Renal cortical epithelial cell (primary cell): ENCODE data around the gene FOXM1. TPM values are rescaled to one million over a fixed set of nuclear protein-coding genes. Genes with fewer than 3 reads are reported as not detected.
"Not testable (repeated sequence)": the region's sequence is repeated elsewhere in the genome, so short reads cannot be mapped to it uniquely, and the experiment has no call there.

Experiments
- DNase-seq: peaks from one replicate; pipeline ENCODE4 v3.0.0-alpha.2; 2011; ENCODE audit warnings: low read depth
- total RNA-seq: library from RNA; depleted of rRNA; stranded (reverse); fragments of >200 nt; gene quantifications from 2 replicates; pipeline ENCODE4 v1.2.3, GENCODE V29; 2014

Gene FOXM1
- total RNA-seq, 1 donor from 2014 or later, result 0.60 TPM

DNA sequence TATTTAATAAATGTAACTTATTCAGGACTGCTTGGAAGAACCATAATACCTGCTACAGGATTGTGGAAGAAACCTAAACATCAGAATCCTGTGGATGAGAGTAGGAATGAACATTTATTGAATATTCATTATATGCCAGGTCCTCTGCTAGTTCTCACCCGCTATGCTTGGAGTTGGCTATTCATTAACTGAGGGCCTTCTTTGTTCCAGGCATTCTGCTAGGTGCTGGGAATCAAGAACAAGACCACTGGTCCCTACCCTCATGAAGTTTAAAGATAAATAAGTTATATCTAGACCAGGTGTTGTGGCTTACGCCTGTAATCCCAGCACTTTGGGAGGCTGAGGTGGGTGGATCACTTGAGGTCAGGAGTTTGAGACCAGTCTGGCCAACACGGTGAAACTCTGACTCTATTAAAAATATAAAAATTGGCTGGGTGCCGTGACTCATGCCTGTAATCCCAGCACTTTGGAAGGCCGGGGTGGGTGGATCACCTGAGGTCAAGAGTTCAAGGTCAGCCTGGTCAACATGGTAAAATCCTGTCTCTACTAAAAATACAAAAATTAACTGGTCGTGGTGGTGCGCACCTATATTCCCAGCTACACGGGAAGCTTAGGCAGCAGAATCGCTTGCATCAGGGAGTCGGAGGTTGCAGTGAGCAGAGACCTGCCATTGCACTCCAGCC, 9.9 kb upstream of the FOXM1 start:
- DNase-seq, result peak; percentile 78

GRCh38 chr12:2884810-2885209, 7.8 kb upstream of the FOXM1 start:
- peak; percentile 49 for DNase-seq

DNA sequence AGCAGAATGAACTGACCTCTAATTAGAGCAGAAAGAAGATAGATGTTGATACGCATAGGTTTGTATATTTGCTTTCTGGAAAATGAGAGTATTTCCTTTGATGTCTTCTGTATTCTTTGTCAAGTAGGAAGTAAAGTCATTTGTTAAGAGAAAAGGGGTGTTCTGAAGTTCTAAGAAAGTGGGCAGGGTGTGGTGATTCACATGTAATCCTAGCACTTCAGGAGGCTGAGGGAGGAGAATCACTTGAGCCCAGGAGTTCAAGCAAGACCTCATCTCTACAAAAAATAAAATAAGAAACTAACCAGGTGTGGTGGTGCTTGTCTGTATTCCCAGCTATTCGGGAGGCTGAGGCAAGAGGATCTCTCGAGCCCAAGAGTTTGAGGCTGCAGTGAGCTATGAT, 2.9 kb upstream of the FOXM1 start:
- no peak for DNase-seq

DNA sequence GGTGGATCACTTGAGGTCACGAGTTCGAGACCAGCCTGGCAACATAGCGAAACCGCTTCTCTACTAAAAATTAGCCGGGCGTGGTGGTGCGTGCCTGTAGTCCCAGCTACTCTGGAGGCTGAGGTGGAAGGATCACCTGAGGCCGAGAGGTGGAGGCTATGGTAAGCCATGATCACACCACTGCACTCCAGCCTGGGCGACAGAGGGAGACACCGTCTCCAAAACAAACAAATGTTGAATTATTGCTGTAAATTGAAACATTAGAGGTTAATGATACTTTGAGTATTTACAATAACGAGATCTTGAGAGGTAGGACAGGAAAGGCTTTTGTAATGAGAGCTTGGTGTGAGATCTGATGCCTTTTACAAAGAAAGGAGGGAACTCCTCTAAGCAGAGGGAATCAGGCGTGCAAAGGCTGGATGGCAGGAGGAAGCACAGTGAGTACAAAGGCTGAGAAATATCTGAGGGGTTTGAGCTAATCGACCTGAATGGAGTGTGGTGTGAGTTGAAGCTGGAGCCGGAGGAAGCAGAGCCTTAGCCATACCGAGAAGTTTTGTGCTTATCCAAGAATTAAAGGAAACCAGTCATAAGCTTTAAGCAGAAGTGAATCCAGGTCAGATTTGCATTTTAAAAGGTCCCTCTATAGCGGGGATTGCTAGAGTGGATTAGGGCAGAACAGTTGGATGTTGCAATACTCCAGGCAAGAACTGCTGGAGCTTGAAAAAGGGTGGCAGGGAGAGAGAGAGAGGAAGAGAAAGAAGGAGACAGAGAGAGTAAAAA, 1.2 kb upstream of the FOXM1 start:
- DNase-seq, result peak; percentile 88

DNA sequence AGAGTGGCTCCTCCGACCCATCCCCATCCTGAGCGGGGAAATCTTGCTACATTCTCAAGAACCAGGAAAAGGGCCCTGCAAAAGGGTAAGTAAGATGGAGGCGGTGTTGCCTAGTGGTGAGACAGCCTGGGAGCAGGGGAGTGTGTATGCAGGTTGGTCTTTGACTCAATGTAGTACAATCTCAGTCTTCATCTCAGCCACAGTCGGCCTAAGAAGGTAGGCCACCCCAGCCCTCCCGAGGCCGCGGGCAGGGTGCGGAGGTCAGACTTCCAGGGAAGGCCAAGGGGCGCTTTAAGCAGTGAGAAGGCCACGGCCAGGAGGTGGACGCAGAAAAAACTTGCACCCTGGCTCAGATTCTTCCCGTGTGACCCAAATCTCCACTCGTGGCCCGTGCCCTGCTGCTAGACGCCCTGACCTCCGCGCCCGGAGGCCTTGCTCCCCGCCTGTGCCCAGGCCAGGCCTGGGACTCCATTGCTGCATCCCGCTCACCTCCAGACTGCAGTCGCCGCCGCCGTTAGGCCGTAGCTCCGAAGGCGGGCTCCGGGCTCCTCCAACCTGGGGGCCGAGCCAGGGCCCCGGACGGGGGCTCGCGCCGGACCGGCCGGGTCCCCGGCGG, 435 bp downstream of the FOXM1 start:
- DNase-seq, result no peak

DNA sequence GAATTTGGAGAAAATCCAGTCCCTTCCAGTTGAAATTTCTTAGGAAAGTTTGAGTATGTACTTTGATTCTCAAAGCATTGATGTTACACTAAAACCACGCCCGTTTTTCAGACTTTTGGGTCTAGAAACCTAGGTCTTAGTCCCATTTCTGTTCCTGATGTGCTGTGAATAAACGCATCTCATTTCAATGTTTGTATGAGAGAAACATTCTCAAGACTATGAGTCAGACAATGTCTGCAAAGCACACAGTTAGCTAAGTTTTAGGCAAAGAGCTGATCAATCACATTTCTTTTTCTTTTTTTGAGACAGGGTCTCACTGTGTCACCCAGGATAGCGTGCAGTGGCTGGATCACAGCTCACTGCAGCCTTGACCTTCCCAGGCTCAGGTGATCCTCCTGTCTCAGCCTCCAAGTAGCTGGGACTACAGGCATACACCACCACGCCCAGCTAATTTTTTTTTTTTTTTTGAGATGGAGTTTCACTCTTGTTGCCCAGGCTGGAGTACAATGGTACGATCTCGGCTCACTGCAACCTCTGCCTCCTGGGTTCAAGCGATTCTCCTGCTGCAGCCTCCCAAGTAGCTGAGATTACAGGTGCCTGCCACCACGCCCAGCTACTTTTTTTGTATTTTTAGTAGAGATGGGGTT, 7.9 kb downstream of the FOXM1 start:
- DNase-seq, result peak; percentile 40

GRCh38 chr12:2864198-2864597, 12.8 kb downstream of the FOXM1 start:
- no peak for DNase-seq

DNA sequence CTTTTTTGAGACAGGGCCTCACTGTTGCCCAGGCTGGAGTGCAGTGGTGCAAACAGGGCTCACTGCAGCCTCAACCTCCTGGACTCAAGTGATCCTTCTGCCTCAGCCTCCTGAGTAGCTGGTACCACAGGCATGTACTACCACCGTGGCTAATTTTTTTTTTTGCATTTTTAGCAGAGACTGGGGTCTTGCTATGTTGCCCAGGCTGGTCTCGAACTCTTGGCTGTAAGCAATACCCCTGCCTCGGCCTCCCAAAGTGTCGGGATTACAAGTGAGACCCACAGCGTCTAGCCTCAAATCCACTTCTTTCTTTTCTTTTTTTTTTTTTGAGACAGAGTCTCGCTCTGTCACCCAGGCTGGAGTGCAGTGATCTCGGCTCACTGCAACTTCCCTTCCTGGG, 13.6 kb downstream of the FOXM1 start:
- not testable (repeated sequence) for DNase-seq

DNA sequence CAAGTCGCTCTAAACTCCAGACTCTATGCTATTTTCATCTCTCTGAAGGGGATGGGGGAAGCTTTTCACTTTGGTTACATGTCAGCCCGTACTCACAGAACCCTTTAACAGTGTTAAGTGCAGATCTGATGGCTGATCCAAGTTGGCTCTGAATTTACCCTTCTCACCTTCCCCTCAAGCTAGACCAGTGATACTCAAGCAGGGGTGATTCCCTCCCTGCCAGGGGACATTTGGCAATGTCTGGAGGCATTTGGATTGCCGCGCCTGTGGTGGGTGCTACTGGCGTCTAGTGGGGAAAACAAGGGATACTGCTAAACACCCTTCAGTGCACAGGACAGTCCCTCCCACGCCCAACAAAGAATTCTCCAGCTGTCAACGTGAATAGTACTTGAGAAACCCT, 14.1 kb downstream of the FOXM1 start:
- DNase-seq, result no peak

DNA sequence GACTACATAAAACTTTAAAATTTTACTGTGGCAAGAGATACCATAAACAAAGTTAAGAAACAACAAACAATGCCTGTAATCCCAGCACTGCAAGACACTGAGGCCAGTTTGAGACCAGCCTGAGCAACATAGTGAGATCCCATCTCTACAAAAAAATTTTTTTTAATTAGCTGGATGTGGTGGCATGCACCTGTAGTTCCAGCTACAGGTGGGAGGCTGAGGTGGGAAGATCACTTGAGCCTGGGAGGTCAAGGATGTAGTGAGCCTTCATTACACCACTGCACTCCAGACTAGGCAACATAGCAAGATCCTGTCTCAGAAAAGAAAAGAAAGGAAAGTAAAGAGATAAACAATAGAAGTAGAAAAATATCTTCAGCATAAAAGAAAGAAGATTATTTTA, 16.8 kb downstream of the FOXM1 start:
- no peak for DNase-seq

GRCh38 chr12:2858944-2859421, 18.0 kb downstream of the FOXM1 start:
- no peak for DNase-seq

DNA sequence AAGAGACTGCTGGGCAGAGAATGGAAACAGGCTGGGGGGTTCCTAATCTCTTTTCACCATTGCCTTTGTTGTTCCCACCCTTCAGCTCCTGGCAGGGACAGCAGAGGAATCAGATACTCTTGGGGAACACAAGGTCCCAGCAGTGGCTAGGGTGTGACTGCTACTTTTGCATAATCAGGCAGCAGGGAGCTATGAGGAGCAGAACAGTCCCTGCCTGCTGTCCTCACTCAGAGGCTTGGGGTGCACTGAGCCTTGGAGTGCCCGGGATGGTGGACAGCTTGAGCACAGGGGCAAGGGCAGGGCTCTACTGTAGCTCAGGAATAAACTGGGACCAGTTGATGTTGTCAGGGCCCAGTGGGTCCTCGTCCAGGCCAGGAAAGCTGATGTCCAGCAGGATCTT, 18.6 kb downstream of the FOXM1 start:
- DNase-seq, result no peak

- DNase-seq, result no peak
Measured at GRCh38 chr12:2857576-2857975, 19.4 kb downstream of the FOXM1 start.

- DNase-seq, result no peak
Measured at GRCh38 chr12:2857021-2857431, 19.9 kb downstream of the FOXM1 start, which contains the start of gene TEX52. Gene TEX52, minus strand, starts transcription at chr12:2857039. Its CDS starts 13 bp downstream, at chr12:2857026.

- no peak for DNase-seq
Measured at GRCh38 chr12:2856051-2856450, 20.9 kb downstream of the FOXM1 start.

GRCh38 chr12:2855546-2855945, 21.4 kb downstream of the FOXM1 start:
- no peak for DNase-seq

DNA sequence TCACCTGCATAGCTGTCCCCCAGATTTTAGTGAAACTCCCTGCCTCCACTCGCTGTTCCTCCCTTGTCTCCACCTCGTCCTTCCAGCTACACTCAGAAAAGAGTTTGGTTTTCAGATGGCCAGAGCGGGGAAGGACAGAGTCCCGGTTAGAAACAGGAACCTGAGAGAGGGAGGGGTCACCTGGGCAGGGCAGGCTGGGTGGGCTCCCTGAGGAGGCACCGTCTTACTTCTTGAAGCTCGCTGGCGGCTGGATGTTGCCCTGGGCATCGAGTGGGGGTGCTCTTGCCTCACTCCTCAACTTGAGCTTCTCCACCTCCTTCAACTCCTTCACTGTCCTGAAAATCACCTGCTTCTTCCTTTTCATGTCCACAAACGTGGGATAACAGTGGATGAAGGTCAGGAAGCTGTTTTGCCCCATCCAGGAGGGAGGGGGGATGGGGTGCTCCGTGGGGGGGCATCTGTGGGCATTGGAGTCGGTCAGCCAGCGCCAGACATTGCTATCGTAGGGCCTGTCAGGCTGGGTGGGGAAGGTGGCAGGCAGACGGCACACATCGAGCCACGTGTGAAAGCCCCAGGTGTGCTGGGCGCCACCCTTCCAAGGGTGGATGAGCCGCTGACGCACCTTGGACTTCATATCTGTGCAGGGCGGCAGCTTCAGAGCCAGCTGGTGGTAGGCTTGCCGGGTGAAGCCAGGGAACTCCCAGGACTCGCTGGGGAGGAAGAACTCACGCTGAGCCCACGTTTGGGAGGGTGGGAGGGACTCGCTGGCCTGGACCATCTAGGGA, 22.1 kb downstream of the FOXM1 start:
- DNase-seq, result no peak

GRCh38 chr12:2853626-2854025, 23.3 kb downstream of the FOXM1 start:
- peak; percentile 49 for DNase-seq

DNA sequence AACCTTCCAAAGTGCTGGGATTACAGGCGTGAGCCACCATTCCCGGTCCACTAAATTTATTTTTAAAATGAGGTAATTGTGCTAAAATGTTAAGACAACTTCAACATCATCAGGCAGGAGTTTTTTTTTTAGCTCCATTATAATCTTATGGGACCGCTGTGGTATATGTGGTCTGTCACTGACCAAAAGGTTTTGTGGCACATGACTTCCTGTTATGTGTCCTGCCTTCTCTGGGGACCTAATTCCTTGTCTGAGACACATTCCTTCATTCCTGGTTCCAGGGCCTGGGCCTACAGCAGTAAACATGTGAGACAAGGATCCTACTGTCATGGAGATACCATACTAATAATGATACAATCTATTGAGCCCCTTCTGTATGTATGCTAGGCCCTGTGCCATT, 25.0 kb downstream of the FOXM1 start:
- DNase-seq, result no peak

DNA sequence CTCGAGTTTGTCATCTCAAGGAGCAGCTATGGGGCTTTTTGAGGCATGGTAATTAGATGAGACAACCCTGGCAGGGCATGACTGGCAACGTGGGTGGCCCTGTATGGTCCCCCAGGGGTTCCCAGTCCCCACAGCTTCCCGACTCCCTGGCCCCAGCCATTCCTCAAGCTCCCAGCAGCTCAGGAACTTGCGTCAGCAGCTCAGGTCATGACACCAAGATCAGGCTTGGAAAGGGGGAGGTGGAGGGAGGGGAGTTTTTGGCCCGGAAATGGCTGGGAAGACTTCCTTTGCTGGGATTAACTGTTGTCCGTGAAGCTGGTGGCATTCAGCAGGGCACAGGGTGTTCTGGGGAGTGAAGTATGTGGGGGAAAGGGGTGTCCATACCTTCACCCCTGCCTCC, 31.7 kb downstream of the FOXM1 start:
- DNase-seq, result no peak

DNA sequence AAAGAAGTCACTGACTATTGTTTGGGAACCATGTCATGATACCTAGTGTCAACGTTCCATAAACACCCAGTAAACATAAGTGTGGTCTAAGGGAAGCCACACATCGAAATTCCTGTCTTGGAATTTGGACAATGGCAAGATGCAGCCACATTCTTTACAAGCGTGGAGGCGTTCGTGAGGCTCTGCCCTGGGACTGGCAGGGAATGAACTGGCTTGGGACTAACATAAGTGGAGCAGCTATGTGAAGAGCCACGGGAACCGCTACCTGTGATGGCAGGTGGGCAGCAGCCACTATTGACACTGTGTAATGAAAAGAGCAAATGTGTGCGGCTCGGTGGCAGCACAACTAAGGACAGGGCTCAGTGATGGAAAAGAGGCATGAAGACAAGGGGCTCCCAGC, 32.2 kb downstream of the FOXM1 start:
- DNase-seq, result no peak
